ENCODE data around the gene CADPS. TPM values are rescaled to one million over a fixed set of nuclear protein-coding genes. Genes with fewer than 3 reads are reported as not detected.
A peak's percentile ranks its signal among the peaks of the same experiment; 100 is the strongest.

The CADPS gene
- 4.3 to 7.5 TPM (median 7.0 TPM) in 3 replicates for total RNA-seq (2021)
- Bru-seq, nascent RNA = percentile 47 among the genes with signal in this experiment
- long read RNA-seq, experiment 1, full-length matches to known transcripts = 1 of 19 reads
- long read RNA-seq, experiment 1, partial matches to known transcripts = 8 of 19 reads
- long read RNA-seq, experiment 1, other reads (novel, unspliced or antisense) = 10 of 19 reads
- long read RNA-seq, experiment 2, full-length matches to known transcripts = 1 of 2 reads
- long read RNA-seq, experiment 2, partial matches to known transcripts = 1 of 2 reads
- long read RNA-seq, experiment 2, other reads (novel, unspliced or antisense) = 0 of 2 reads
- long read RNA-seq, experiment 3 = 0 reads

DNA sequence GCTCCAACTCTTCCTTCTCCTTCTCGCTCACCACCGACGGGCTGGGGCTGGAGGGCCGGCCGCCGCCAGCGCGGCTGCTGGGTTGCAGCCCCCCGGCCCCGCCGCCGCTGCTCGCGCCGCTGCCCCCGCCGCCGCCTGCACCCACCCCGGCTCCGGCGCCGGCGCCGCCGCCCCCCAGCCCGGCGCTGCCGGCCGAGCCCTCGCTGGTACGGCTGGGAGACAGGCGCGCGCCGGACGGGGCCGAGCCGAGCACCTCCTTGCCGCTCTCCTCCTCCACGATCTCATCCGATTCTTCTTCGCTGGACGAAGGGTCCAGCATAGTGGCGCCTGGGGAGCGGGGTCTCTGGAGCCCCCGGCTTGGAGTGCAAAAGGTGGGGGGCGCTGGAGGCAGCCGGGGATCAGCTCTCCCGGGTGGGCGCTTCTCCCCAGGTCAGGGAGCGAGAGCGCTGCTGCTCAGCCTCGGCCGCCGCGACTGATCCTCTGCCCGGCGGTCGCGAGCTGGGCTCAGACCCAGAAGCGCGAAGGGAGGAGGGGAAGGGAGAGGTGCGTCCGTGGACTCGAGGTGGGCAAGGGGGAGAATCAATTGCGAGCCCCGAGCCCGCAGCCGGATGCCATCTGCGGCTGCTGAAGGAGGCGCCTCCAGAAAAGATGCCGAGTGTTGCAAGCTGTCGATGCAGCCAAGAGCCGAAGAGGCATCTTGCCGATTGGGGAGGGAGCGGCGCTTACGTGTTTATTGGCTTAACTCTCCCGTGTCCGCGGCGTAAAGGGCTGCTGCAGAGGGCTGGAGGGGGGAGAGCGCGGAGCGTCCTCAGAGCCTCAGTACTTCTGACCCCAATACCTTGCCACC is at the start of gene CADPS:
Gene CADPS, minus strand, starts transcription at position 706 of the 847 bp plus-strand sequence. Its CDS starts 387 bp downstream, at position 319.
- no peak within 1 kb of the TSS for H3K27ac Mint-ChIP-seq
- CTCF ChIA-PET = interaction anchor here (1.3 to 3.9 kb wide), 10 partner anchors 9 to 458 kb away, joined by 3 to 77 read pairs (median 18); no protein-coding TSS in a partner anchor
- no peaks in the 10 kb centered on the region for H3K36me3 Mint-ChIP-seq
- TF ChIP-seq ESRRA (CRISPR knock-in tag; IDR thresholded peaks at IDR 0.05; ENCODE audit: borderline replicate concordance) (0 out of 2 replicates have a peak, but pooled peaks have one; percentile 35), NFE2L1 (CRISPR knock-in tag; IDR thresholded peaks at IDR 0.05) (no peak), MXD4 (CRISPR knock-in tag; IDR thresholded peaks at IDR 0.05; ENCODE audit: borderline replicate concordance) (no peak), AFF4 (CRISPR knock-in tag; IDR thresholded peaks at IDR 0.05; ENCODE audit: borderline replicate concordance) (0 out of 2 replicates have a peak, but pooled peaks have one; percentile 63), FOXK1 (CRISPR knock-in tag; IDR thresholded peaks at IDR 0.05) (peak; percentile 72; the same call in 1 of the 2 replicates), SMAD4 (CRISPR knock-in tag; IDR thresholded peaks at IDR 0.05) (no peak), NR3C1 (CRISPR knock-in tag; conservative IDR thresholded peaks at IDR 0.05; ENCODE audit: low read depth) (0 out of 2 replicates have a peak, but pooled peaks have one; percentile 25), FOXP1 (CRISPR knock-in tag; IDR thresholded peaks at IDR 0.05; ENCODE audit: borderline replicate concordance) (peak; percentile 51; the same call in 1 of the 2 replicates), ETV6 (CRISPR knock-in tag; IDR thresholded peaks at IDR 0.05) (0 out of 2 replicates have a peak, but pooled peaks have one; percentile 66), EMX1 (CRISPR knock-in tag; IDR thresholded peaks at IDR 0.05) (no peak), HMGXB4 (CRISPR knock-in tag; IDR thresholded peaks at IDR 0.05) (peak; percentile 37; the same call in 1 of the 2 replicates), ZNF425 (CRISPR knock-in tag; conservative IDR thresholded peaks at IDR 0.05) (no peak), ZBTB21 (CRISPR knock-in tag; IDR thresholded peaks at IDR 0.05; ENCODE audit: borderline replicate concordance) (no peak), TP53 (CRISPR knock-in tag; IDR thresholded peaks at IDR 0.05) (0 out of 2 replicates have a peak, but pooled peaks have one; percentile 35), FOXP4 (CRISPR knock-in tag; IDR thresholded peaks at IDR 0.05) (peak; percentile 68)
- TF ChIP-seq, protein P1, sequence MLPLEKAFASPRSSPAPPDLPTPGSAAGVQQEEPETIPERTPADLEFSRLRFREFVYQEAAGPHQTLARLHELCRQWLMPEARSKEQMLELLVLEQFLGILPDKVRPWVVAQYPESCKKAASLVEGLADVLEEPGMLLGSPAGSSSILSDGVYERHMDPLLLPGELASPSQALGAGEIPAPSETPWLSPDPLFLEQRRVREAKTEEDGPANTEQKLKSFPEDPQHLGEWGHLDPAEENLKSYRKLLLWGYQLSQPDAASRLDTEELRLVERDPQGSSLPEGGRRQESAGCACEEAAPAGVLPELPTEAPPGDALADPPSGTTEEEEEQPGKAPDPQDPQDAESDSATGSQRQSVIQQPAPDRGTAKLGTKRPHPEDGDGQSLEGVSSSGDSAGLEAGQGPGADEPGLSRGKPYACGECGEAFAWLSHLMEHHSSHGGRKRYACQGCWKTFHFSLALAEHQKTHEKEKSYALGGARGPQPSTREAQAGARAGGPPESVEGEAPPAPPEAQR (CRISPR knock-in tag; IDR thresholded peaks at IDR 0.05) = no peak
- TF ChIP-seq, protein P2, sequence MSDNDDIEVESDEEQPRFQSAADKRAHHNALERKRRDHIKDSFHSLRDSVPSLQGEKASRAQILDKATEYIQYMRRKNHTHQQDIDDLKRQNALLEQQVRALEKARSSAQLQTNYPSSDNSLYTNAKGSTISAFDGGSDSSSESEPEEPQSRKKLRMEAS (CRISPR knock-in tag; IDR thresholded peaks at IDR 0.05) = peak; percentile 49; the same call in 1 of the 2 replicates
- H3K27me3 Mint-ChIP-seq (ENCODE audit: low read depth) = peaks cover 4% of the 10 kb centered on the region; the same call in 1 of the 2 replicates
- peak within 1 kb of the TSS; percentile 89 for H3K4me3 Mint-ChIP-seq
- POLR2A ChIA-PET = interaction anchor here (1.5 to 1.9 kb wide), 2 partner anchors 9 to 13 kb away, joined by 4 to 8 read pairs; no protein-coding TSS in a partner anchor
- H3K9me3 Mint-ChIP-seq = no peaks in the 10 kb centered on the region
- peak; percentile 0; the same call in 1 of the 2 replicates for ATAC-seq
- DNase-seq (ENCODE audit: low spot score) = peak; percentile 61
- H3K4me1 Mint-ChIP-seq = peaks cover 16% of the 10 kb centered on the region
